GM12892 (cell line): ENCODE data around the gene AKR1C2.
"Not testable (repeated sequence)": the region's sequence is repeated elsewhere in the genome, so short reads cannot be mapped to it uniquely, and the experiment has no call there.

ENCODE experiments used
- POLR2A ChIP-seq: IDR thresholded peaks from 2 replicates; pipeline ENCODE4 v1.6.1; 2011; ENCODE audit warnings: low read depth, low read length, control low read depth
- POLR2AphosphoS5 ChIP-seq: IDR thresholded peaks from 2 replicates; pipeline ENCODE4 v1.6.1; 2011; ENCODE audit warnings: low read depth, low read length, control low read depth
- TAF1 ChIP-seq: IDR thresholded peaks from 2 replicates; pipeline ENCODE4 v1.6.1; 2011; ENCODE audit warnings: low read depth, mild to moderate bottlenecking, control low read depth, low read length, borderline replicate concordance

GRCh38 chr10:5004501-5004900, 844 bp upstream of the AKR1C2 start:
- not testable (repeated sequence) for TF ChIP-seq POLR2A, POLR2AphosphoS5, TAF1
